Kidney epithelial cell (primary cell): ENCODE measurements around the gene ULBP2. TPM values are rescaled to one million over a fixed set of nuclear protein-coding genes. Genes with fewer than 3 reads are reported as not detected.
"Not testable (repeated sequence)": the region's sequence is repeated elsewhere in the genome, so short reads cannot be mapped to it uniquely, and the experiment has no call there.

Experiments
- DNase-seq: peaks from one replicate; pipeline ENCODE4 v3.0.0-alpha.2; 2010; ENCODE audit warnings: low read depth
- H3K27me3 ChIP-seq: 2 replicates; pipeline ENCODE4 v1.6.0; 2011; ENCODE audit warnings: low read length; ENCODE audit not compliant: control insufficient read depth, insufficient read depth
- H3K36me3 ChIP-seq: 2 replicates; pipeline ENCODE4 v1.5.1; 2011; ENCODE audit warnings: low read length; ENCODE audit not compliant: control insufficient read depth, insufficient read depth
- H3K4me3 ChIP-seq: 2 replicates; pipeline ENCODE4 v1.5.1; 2011; ENCODE audit warnings: low read depth, mild to moderate bottlenecking, control low read depth, low read length
- total RNA-seq: library from RNA; depleted of rRNA; stranded (reverse); fragments of >200 nt; gene quantifications from 2 replicates; pipeline ENCODE4 v1.2.3, GENCODE V29; 2015
- TF ChIP-seq, protein P1 (sequence below): IDR thresholded peaks from 2 replicates; pipeline ENCODE4 v1.5.1; 2011; ENCODE audit warnings: mild to moderate bottlenecking, moderate library complexity, low read length, control low read depth, inconsistent platforms; ENCODE audit not compliant: insufficient read depth, poor library complexity, severe bottlenecking

ULBP2 gene
- total RNA-seq, 1 donor from 2014 or later = 3.5 TPM

DNA sequence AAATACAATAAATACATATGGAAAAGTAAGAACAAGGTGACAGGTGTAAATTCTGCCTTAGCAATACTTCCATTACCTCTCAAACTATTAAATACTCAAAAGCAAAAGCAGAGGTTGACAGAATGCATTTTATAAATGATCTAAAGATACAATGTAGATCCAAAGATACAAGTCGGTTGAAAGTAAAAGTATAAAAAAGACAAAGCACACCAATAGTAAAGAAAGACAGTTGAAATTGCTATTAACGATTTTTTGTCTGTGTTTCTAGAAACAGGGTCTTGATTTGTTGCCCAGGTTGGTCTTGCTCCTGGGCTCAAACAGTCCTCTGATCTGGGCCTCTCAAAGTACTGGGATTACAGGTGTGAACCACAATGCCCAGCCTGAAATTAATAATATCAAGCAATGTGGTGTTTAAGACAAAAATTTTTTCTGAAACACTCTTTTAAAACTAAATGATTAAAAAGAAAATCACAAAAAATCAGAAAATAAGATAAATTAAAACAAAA is 45.8 kb downstream of the ULBP2 start:
- no peak for DNase-seq
- H3K27me3 ChIP-seq = peaks cover 78% of the 10 kb centered on the region
- TF ChIP-seq, protein P1, sequence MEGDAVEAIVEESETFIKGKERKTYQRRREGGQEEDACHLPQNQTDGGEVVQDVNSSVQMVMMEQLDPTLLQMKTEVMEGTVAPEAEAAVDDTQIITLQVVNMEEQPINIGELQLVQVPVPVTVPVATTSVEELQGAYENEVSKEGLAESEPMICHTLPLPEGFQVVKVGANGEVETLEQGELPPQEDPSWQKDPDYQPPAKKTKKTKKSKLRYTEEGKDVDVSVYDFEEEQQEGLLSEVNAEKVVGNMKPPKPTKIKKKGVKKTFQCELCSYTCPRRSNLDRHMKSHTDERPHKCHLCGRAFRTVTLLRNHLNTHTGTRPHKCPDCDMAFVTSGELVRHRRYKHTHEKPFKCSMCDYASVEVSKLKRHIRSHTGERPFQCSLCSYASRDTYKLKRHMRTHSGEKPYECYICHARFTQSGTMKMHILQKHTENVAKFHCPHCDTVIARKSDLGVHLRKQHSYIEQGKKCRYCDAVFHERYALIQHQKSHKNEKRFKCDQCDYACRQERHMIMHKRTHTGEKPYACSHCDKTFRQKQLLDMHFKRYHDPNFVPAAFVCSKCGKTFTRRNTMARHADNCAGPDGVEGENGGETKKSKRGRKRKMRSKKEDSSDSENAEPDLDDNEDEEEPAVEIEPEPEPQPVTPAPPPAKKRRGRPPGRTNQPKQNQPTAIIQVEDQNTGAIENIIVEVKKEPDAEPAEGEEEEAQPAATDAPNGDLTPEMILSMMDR = no peak
- no peak overlapping the region for H3K4me3 ChIP-seq
- no peaks in the 10 kb centered on the region for H3K36me3 ChIP-seq

DNA sequence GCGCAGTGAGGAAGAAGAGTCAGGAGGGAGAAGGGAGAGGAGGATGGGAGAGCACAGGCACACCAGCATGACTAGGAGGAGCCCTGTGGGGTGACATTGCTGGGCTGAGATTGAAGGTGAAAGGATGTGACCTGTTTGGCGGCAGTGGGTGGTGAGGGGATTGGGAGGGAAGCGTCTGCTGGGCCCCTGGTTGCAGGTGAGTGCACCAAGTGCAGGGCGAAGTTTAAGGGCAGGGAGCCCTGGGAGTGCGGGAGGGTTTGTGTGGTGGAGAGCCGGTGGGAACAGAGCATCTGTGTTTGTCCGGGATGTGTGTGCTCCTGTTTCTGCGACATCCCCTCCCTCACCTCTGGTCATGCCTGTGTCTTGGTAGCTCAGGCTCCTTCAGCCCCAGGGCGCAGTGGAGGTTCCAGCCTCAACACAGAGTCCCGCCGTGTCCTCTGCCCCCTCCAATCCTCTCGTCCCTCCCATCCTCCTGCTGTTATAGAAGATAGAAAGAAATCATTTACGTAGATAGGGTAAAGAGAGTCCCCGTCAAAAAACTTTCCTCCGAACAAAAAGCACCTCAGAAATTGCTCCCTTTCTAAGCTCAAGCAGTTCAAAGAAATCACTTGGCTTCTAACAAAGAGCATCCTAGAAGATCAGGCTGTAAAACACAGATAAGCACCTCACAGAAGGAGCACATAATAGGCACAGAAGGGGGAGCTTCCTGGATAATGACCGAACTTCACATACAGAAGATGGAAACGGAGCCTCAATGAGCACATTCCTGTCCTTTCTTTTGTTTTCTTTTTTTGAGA is 46.9 kb downstream of the ULBP2 start:
- TF ChIP-seq, protein P1 = no peak
- Histone ChIP-seq H3K36me3 (no peaks in the 10 kb centered on the region), H3K4me3 (no peak overlapping the region), H3K27me3 (peaks cover 75% of the 10 kb centered on the region)
- DNase-seq = no peak

DNA sequence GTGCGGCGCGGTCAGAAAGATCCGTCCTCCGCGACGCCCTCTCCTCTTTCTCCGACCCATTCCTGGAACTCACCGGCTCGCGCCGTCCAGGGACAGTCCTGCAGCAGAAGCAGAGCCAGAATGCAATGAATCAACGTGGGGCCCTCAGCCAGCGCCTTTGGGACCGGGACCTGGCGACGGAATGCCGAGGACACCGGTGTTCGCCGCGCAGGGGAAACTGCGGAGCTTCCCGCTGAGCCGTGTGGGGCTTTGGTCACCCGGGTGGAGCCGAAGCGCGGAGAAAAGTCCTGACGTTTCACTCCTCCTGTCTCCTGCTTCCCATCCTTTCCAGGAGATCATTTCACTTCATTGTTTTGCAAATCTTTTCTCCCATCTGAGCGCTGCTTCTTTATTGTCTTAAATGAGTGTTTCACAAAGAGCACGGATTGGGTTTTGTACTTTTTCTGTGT is 48.4 kb downstream of the ULBP2 start:
- no peak for DNase-seq
- peaks cover 70% of the 10 kb centered on the region for H3K27me3 ChIP-seq
- no peaks in the 10 kb centered on the region for H3K36me3 ChIP-seq
- TF ChIP-seq, protein P1 = no peak
- no peak overlapping the region for H3K4me3 ChIP-seq

DNA sequence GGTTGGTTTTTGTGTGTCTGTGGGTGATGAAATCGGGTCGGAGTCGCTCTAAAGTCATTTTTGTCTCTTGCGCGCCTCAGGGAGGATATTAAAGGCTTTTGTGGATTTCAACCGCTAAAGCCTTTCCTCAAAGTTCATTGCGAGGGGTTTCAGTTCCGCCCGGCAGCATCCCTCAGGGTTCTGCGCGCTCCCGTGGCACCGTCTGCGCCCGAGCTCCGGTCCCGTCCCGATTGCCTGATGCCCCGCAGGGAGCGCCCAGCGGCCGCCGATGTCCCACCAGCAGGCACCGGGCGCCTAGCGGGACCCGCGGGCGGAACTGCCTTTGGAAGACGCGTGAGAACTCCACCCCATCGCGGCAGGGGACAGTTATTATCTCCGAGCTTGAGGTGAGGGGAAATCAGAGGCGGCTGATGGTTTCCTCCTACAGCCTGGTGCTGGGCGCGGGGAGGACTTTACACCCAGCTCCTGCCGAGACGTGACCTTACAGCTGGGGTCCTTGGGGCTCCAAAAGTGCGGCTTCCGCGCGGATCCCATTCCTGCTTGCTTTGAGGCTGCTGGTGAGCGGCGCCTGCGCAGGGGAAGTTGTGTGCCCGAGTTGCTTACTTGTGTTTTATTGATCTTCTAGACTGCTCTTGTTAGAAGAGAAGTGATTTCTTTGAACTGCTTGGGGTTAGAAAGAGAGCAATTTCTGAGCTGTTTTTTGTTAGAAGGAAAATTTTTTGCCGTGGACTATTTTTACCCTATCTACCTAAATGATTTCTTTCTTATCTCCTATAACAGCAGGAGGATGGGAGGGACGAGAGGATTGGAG is 49.1 kb downstream of the ULBP2 start:
- H3K36me3 ChIP-seq = no peaks in the 10 kb centered on the region
- peak overlapping the region; percentile 16 for H3K4me3 ChIP-seq
- H3K27me3 ChIP-seq = peaks cover 68% of the 10 kb centered on the region
- TF ChIP-seq, protein P1 = no peak
- no peak for DNase-seq

DNA sequence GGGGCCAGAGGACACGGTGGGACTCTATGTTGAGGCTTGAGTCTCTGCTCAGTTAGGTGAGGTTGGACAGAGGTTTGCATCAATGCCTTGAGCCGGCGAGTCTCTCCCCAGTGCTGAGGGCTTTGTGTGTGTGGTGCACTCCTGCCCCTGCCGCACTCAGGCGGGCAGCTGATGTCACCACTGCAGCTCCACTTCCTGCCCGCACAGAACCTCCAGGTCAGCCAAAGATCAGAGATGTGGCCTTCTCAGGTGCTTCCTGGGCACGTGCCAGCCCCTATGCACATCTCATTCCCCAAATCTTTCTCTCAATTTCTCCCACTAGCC is 49.6 kb downstream of the ULBP2 start:
- not testable (repeated sequence) for H3K36me3 ChIP-seq, DNase-seq, H3K4me3 ChIP-seq
- H3K27me3 ChIP-seq = peaks cover 69% of the 10 kb centered on the region

DNA sequence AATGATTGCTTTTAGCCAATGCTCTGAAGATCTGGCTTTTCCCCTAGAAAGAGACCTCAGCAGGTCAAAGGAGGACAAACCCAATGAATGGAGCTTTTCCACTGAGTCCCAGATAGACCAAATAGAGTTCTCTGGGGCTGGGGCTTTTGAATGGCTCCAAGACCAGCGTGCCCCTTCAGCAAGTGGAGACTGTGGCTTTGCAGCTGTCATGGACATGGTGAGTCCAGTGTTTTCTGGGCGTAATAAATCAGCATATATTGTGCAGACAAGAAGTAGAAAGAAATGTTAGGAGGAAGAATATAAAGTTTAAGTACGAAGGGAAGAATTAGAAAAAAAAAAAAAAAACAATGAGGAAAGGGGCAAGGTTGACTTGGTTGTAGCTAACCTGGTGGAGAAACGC is 50.0 kb downstream of the ULBP2 start:
- DNase-seq = no peak
- TF ChIP-seq, protein P1 = no peak
- H3K27me3 ChIP-seq = peaks cover 65% of the 10 kb centered on the region
- H3K4me3 ChIP-seq = no peak overlapping the region
- no peaks in the 10 kb centered on the region for H3K36me3 ChIP-seq
